ENCODE measurements around the gene CDK13. TPM values are rescaled to one million over a fixed set of nuclear protein-coding genes. Genes with fewer than 3 reads are reported as not detected.
A peak's percentile ranks its signal among the peaks of the same experiment; 100 is the strongest.
"Not testable (repeated sequence)": the region's sequence is repeated elsewhere in the genome, so short reads cannot be mapped to it uniquely, and the experiment has no call there.

CDK13 gene
- total RNA-seq, 1 donor from 2014 or later: 18.1 TPM

- peak; percentile 78 for ATAC-seq (ENCODE audit: poor library complexity)
- DNase-seq: no peak
- intact Hi-C loops (cut with DNase I): no loop called here
Observed at GRCh38 chr7:40133561-40134427, 183.7 kb downstream of the CDK13 start.

- intact Hi-C loops (cut with DNase I): no loop called here
- ATAC-seq (ENCODE audit: poor library complexity) (peak; percentile 98), DNase-seq (peak; percentile 88)
Observed at GRCh38 chr7:40134428-40135316, 184.6 kb downstream of the CDK13 start, which contains the start of the genes MPLKIP and SUGCT. TSS of gene MPLKIP (minus strand) at chr7:40134622. CDS start at chr7:40134567, 55 bp downstream. TSS of gene SUGCT (plus strand) at chr7:40135005.

GRCh38 chr7:40135317-40135610 is 185.2 kb downstream of the CDK13 start:
- DNase-seq: peak; percentile 59
- intact Hi-C loops (cut with DNase I): no loop called here
- ATAC-seq (ENCODE audit: poor library complexity): no peak

- intact Hi-C loops (cut with DNase I): no loop called here
- ATAC-seq (ENCODE audit: poor library complexity) (no peak), DNase-seq (no peak)
Observed at GRCh38 chr7:40137563-40137962, 187.5 kb downstream of the CDK13 start.

DNA sequence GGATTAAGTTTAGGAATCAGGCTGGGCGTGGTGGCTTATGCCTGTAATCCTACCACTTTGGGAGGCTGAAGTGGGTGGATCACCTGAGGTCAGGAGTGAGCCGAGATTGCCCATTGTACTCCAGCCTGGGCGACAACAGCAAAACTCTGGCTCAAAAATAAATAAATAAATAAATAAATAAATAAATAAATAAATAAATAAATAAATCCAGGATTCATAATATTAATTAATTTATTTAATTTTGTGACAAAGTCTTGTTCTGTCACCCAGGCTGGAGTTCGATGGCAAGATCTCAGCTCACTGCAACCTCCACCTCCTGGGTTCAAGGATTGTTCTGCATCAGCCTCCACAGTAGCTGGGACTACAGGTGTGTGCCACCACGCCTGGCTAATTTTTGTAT is 188.9 kb downstream of the CDK13 start:
- ATAC-seq (ENCODE audit: poor library complexity) (no peak), DNase-seq (no peak)
- intact Hi-C loops (cut with DNase I): no loop called here

- ATAC-seq (ENCODE audit: poor library complexity); intact Hi-C loops (cut with DNase I); DNase-seq: not testable (repeated sequence)
Observed at GRCh38 chr7:40139891-40140290, 189.8 kb downstream of the CDK13 start.

GRCh38 chr7:40141916-40142315 is 191.9 kb downstream of the CDK13 start:
- ATAC-seq (ENCODE audit: poor library complexity); DNase-seq; intact Hi-C loops (cut with DNase I): not testable (repeated sequence)

DNA sequence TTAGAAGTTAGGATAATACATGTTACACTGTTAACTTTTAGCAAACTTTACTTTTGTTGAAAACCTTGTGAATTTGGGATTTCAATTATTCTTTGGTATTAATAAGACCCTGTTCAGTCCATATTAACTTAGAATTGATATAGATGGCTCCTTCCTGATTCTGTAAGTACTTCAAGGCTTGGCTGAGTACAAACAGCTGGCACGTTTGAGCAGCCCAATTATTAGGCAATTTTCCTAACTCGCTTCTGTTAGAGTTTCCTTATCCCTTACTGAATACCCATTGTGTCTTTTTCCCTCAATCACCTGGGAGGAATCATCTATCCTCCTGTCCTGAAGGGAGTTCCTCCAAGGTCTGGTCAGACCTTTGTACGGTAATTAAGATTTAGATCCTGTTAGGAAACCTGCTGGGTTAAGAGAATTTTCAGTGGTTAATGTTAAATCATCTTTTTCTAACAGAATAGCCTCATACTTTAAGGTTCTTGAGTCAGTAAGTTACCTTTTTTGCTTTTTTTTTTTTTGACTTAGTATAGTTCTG is 195.6 kb downstream of the CDK13 start:
- DNase-seq; ATAC-seq (ENCODE audit: poor library complexity); intact Hi-C loops (cut with DNase I): not testable (repeated sequence)

DNA sequence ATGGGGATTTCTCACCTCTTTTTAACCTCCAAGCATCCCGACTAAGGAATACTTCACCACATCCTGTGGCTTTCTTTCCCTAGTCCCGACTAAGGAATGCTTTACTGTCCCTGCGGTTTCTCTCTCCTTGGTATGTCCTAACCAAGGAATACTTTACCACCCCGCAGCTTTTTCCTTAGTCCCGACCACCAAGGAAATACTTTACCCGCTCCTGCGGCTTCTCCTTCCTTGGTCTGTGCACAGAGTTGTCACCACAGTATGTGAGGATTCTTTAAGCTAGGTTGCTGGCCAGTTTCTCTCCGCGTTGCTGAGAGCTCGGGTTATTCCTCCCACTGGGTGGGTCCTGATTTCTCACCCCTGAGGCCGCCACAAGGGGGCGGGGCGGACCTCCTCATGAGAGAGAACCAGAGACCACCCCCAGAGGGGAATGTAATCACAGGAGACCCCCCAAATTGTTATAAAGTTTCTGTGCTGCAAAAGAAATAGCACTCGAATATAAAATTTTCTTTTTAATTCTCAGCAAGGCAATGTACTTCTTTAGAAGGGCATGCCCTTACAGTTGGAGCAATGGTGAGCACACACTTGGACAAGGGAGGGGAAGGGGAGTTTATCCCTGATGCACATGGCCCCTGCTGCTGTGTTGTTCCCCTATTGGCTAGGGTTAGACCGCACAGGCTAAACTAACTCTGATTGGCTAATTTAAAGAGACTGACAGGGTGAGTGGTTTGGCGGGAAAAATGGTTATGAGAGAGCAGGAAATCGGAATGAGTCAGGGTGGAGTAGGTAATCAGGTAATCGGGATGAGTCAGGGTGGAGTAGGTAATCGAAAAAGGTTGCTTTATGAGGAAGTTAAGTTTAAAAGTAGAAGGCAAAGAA is 197.6 kb downstream of the CDK13 start:
- ATAC-seq (ENCODE audit: poor library complexity) (no peak), DNase-seq (no peak)
- intact Hi-C loops (cut with DNase I): no loop called here

GRCh38 chr7:40148247-40148580 is 198.2 kb downstream of the CDK13 start:
- DNase-seq; ATAC-seq (ENCODE audit: poor library complexity); intact Hi-C loops (cut with DNase I): not testable (repeated sequence)

- intact Hi-C loops (cut with DNase I): no loop called here
- DNase-seq (no peak), ATAC-seq (ENCODE audit: poor library complexity) (no peak)
Observed at GRCh38 chr7:40148671-40149070, 198.6 kb downstream of the CDK13 start.

Other genes starting within 250 kb of the CDK13 start
- gene MPLKIP, start 184.4 kb downstream of the CDK13 start, total RNA-seq: 13.6 TPM
- gene SUGCT, start 184.7 kb downstream of the CDK13 start, total RNA-seq: 8.4 TPM

Measured in Right ventricle myocardium superior (tissue), 1 donor.